Gastroesophageal sphincter (tissue), 4 donors: ENCODE data around the gene SPON1. TPM values are rescaled to one million over a fixed set of nuclear protein-coding genes. Genes with fewer than 3 reads are reported as not detected.

Source experiments
- ATAC-seq: fragments of 150-250 bp; one replicate; pipeline ENCODE4 v1.9.1; 2016; ENCODE audit warnings: mild to moderate bottlenecking, moderate library complexity
- H3K27ac ChIP-seq, 4 donors: fragments of 200-600 bp; sonication (generic) in 3 of 4; 1 replicate in 3 of 4; 2 replicates in 1 of 4; pipeline ENCODE4 v1.5.1; 2016 to 2019
- H3K27me3 ChIP-seq: fragments of 200-600 bp; sonication (generic); one replicate; pipeline ENCODE4 v1.5.1; 2019
- H3K36me3 ChIP-seq, 2 donors: fragments of 200-600 bp; sonication (generic); one replicate each; pipeline ENCODE4 v1.5.1; 2019; ENCODE audit warnings: control low read depth in 1 of 2
- H3K4me1 ChIP-seq, 3 donors: fragments of 200-600 bp; sonication (generic); 1 replicate in 2 of 3; 2 replicates in 1 of 3; pipeline ENCODE4 v1.5.1; 2016 to 2019; ENCODE audit warnings: control low read depth in 2 of 3
- H3K4me3 ChIP-seq, 2 donors: fragments of 200-600 bp; sonication (generic); one replicate each; pipeline ENCODE4 v1.5.1; 2019; ENCODE audit warnings: mild to moderate bottlenecking in 1 of 2, moderate library complexity in 1 of 2
- H3K9me3 ChIP-seq, 3 donors: fragments of 200-600 bp; sonication (generic); one replicate each; pipeline ENCODE4 v1.5.1; 2017 to 2019; ENCODE audit warnings: control low read depth in 2 of 3
- CTCF ChIP-seq, 4 experiments: fragments of 200-600 bp in 2 of 4; fragments of 450-650 bp in 2 of 4; sonication (generic) in 1 of 4; IDR thresholded peaks; one replicate each; pipeline ENCODE4 v1.5.1; 2017 to 2019; ENCODE audit warnings: antibody characterized with exemption in 4 of 4, mild to moderate bottlenecking in 2 of 4, moderate library complexity in 2 of 4
- EP300 ChIP-seq: sonication (generic); formaldehyde crosslinking; IDR thresholded peaks from one replicate; pipeline ENCODE4 v1.6.1; 2017; ENCODE audit warnings: antibody characterized with exemption, mild to moderate bottlenecking
- POLR2A ChIP-seq, 2 donors: fragments of 450-650 bp; IDR thresholded peaks; one replicate each; pipeline ENCODE4 v1.6.1; 2017; ENCODE audit warnings: antibody characterized with exemption in 2 of 2, mild to moderate bottlenecking in 2 of 2, moderate library complexity in 1 of 2
- POLR2AphosphoS5 ChIP-seq: sonication (generic); formaldehyde crosslinking; IDR thresholded peaks from one replicate; pipeline ENCODE4 v1.6.1; 2017; ENCODE audit warnings: antibody characterized with exemption
- WGBS, 2 donors: methylation state at CpG; one replicate each; pipeline ENCODE4 v1.1.5; 2018; ENCODE audit warnings: low coverage in 1 of 2; 5-methylcytosine and 5-hydroxymethylcytosine counted together
- total RNA-seq, 4 donors: library from RNA; depleted of rRNA; stranded (reverse); fragments of >200 nt; gene quantifications; one replicate each; pipeline ENCODE4 v1.1.0, GENCODE V29; 2016

Gene SPON1
- total RNA-seq, 4 donors from 2014 or later, result 11.0 to 121 (median 64.6) TPM

- no peak overlapping the region for H3K27ac ChIP-seq
- H3K27me3 ChIP-seq, result no peaks in the 10 kb centered on the region
- H3K4me3 ChIP-seq, result no peak overlapping the region
- TF ChIP-seq EP300 (no peak), POLR2A (IDR thresholded peaks at IDR 0.05) (no peak), CTCF (IDR thresholded peaks at IDR 0.05) (no peak), POLR2AphosphoS5 (no peak)
- ATAC-seq, result no peak
- 47 to 85% methylated on average over 3 of the region's 3 CpGs for WGBS, 2 donors
- no peaks in the 10 kb centered on the region for H3K36me3 ChIP-seq
- H3K4me1 ChIP-seq, result peaks cover 0 to 36% (median 5%) of the 10 kb centered on the region in 3 donors
- H3K9me3 ChIP-seq, result no peaks in the 10 kb centered on the region
Observed at GRCh38 chr11:14022251-14022650, 59.7 kb downstream of the SPON1 start.

- H3K27ac ChIP-seq, result no peak overlapping the region
- H3K36me3 ChIP-seq, result no peaks in the 10 kb centered on the region
- no peak for ATAC-seq
- H3K9me3 ChIP-seq, result no peaks in the 10 kb centered on the region
- TF ChIP-seq EP300 (no peak), POLR2A (IDR thresholded peaks at IDR 0.05) (no peak), CTCF (IDR thresholded peaks at IDR 0.05) (no peak)
- WGBS, 2 donors, result 28 to 68% methylated on average over 2 to 6 of the region's 6 CpGs
- H3K4me3 ChIP-seq, result no peak overlapping the region
- H3K27me3 ChIP-seq, result no peaks in the 10 kb centered on the region
- peaks cover 0 to 42% (median 8%) of the 10 kb centered on the region in 3 donors for H3K4me1 ChIP-seq
Observed at GRCh38 chr11:14022821-14023220, 60.3 kb downstream of the SPON1 start.

GRCh38 chr11:14026961-14027360 lies 64.4 kb downstream of the SPON1 start:
- peak overlapping the region in 2 of 4 donors; percentile 24 to 36 for H3K27ac ChIP-seq
- TF ChIP-seq POLR2AphosphoS5 (no peak), POLR2A (IDR thresholded peaks at IDR 0.05) (no peak), CTCF (IDR thresholded peaks at IDR 0.05) (no peak), EP300 (no peak)
- WGBS, 2 donors, result 24 to 35% methylated on average over 4 to 5 of the region's 6 CpGs
- H3K4me3 ChIP-seq, result no peak overlapping the region
- H3K36me3 ChIP-seq, result no peaks in the 10 kb centered on the region
- H3K4me1 ChIP-seq, result peaks cover 12 to 65% (median 18%) of the 10 kb centered on the region in 3 donors
- H3K27me3 ChIP-seq, result no peaks in the 10 kb centered on the region
- no peaks in the 10 kb centered on the region for H3K9me3 ChIP-seq
- no peak for ATAC-seq

GRCh38 chr11:14027525-14027924 lies 65.0 kb downstream of the SPON1 start:
- TF ChIP-seq EP300, result no peak
- TF ChIP-seq POLR2AphosphoS5, result no peak
- TF ChIP-seq POLR2A (IDR thresholded peaks at IDR 0.05), result no peak
- TF ChIP-seq CTCF (IDR thresholded peaks at IDR 0.05), result no peak
- H3K9me3 ChIP-seq, result no peaks in the 10 kb centered on the region
- peaks cover 12 to 65% (median 18%) of the 10 kb centered on the region in 3 donors for H3K4me1 ChIP-seq
- H3K27me3 ChIP-seq, result no peaks in the 10 kb centered on the region
- 50 to 75% methylated on average over 1 of the region's 1 CpG for WGBS, 2 donors
- no peaks in the 10 kb centered on the region for H3K36me3 ChIP-seq
- no peak for ATAC-seq
- H3K4me3 ChIP-seq, result no peak overlapping the region
- H3K27ac ChIP-seq, result peak overlapping the region in 2 of 4 donors; percentile 24 to 36

GRCh38 chr11:14029440-14029839 lies 66.9 kb downstream of the SPON1 start:
- Histone ChIP-seq H3K4me3 (no peak overlapping the region), H3K9me3 (no peaks in the 10 kb centered on the region), H3K27ac (peak overlapping the region; percentile 66 to 96 (median 78)), H3K4me1 (peaks cover 12 to 58% (median 18%) of the 10 kb centered on the region in 3 donors), H3K27me3 (no peaks in the 10 kb centered on the region), H3K36me3 (no peaks in the 10 kb centered on the region)
- ATAC-seq, result no peak
- no peak for TF ChIP-seq POLR2AphosphoS5
- TF ChIP-seq EP300, result no peak
- no peak for TF ChIP-seq CTCF (IDR thresholded peaks at IDR 0.05)
- TF ChIP-seq POLR2A (IDR thresholded peaks at IDR 0.05), result no peak
- 8 to 40% methylated on average over 3 to 4 of the region's 4 CpGs for WGBS, 2 donors
